HepG2 (cell line): ENCODE results near the gene SLC16A3. TPM values are rescaled to one million over a fixed set of nuclear protein-coding genes. Genes with fewer than 3 reads are reported as not detected.
A peak's percentile ranks its signal among the peaks of the same experiment; 100 is the strongest.

Experiments used
- CC2D1A ChIP-seq: sonication (generic); formaldehyde crosslinking; IDR thresholded peaks from 2 replicates; pipeline ENCODE4 v1.8.1; 2023; ENCODE audit warnings: mild to moderate bottlenecking, missing genetic modification reagents
- FOXO4 ChIP-seq: sonication (generic); formaldehyde crosslinking; conservative IDR thresholded peaks from 2 replicates; pipeline ENCODE4 v1.8.1; 2023; ENCODE audit warnings: missing genetic modification reagents
- GPBP1L1 ChIP-seq: sonication (generic); formaldehyde crosslinking; IDR thresholded peaks from 2 replicates; pipeline ENCODE4 v1.5.0; 2020; ENCODE audit warnings: mild to moderate bottlenecking, missing genetic modification reagents
- HIC2 ChIP-seq: sonication (generic); formaldehyde crosslinking; IDR thresholded peaks from 2 replicates; pipeline ENCODE4 v1.9.0; 2022; ENCODE audit warnings: low read depth, missing genetic modification reagents
- IKZF4 ChIP-seq: sonication (generic); formaldehyde crosslinking; IDR thresholded peaks from 2 replicates; pipeline ENCODE4 v1.5.1; 2020; ENCODE audit warnings: borderline replicate concordance, mild to moderate bottlenecking, low read depth, missing genetic modification reagents; ENCODE audit errors: not compliant biosample characterization
- KDM5A ChIP-seq: fragments of 200-600 bp; sonication (generic); IDR thresholded peaks from 2 replicates; pipeline ENCODE4 v1.7.0; 2018; ENCODE audit warnings: antibody characterized with exemption, mild to moderate bottlenecking, low read length, borderline replicate concordance
- KDM5B ChIP-seq: sonication (generic); formaldehyde crosslinking; IDR thresholded peaks from 2 replicates; pipeline ENCODE4 v1.4.0; 2020; ENCODE audit warnings: missing genetic modification reagents, mild to moderate bottlenecking, borderline replicate concordance
- MAX ChIP-seq: IDR thresholded peaks from 2 replicates; pipeline ENCODE4 v1.6.1; 2012; ENCODE audit warnings: inconsistent platforms
- PPARG ChIP-seq: conservative IDR thresholded peaks from 2 replicates; pipeline ENCODE4 v1.6.1; 2016; ENCODE audit warnings: missing biosample characterization, missing genetic modification reagents
- RNF219 ChIP-seq: sonication (generic); formaldehyde crosslinking; IDR thresholded peaks from 2 replicates; pipeline ENCODE4 v1.5.0; 2020; ENCODE audit warnings: mild to moderate bottlenecking, missing genetic modification reagents
- SOX13 ChIP-seq, 3 experiments: fragments of 450-650 bp in 1 of 3; sonication (generic) in 1 of 3; formaldehyde crosslinking in 1 of 3; IDR thresholded peaks in 2 of 3; conservative IDR thresholded peaks in 1 of 3; 2 replicates each; pipeline versions ENCODE4 v1.5.0 to v1.6.1; 2016 to 2020; ENCODE audit warnings: antibody characterized with exemption in 1 of 3, mild to moderate bottlenecking in 1 of 3, missing compliant biosample characterization in 1 of 3, missing genetic modification reagents in 1 of 3, moderate library complexity in 1 of 3
- SOX5 ChIP-seq: IDR thresholded peaks from 2 replicates; pipeline ENCODE4 v1.6.1; 2016; ENCODE audit warnings: borderline replicate concordance
- TFDP2 ChIP-seq: sonication (generic); formaldehyde crosslinking; IDR thresholded peaks from 2 replicates; pipeline ENCODE4 v1.4.0; 2020; ENCODE audit warnings: missing genetic modification reagents
- ZBTB20 ChIP-seq: sonication (generic); formaldehyde crosslinking; IDR thresholded peaks from 2 replicates; pipeline ENCODE4 v1.8.1; 2023; ENCODE audit warnings: missing genetic modification reagents, low read depth, mild to moderate bottlenecking, borderline replicate concordance
- ZNF432 ChIP-seq: sonication (generic); formaldehyde crosslinking; IDR thresholded peaks from 2 replicates; pipeline ENCODE4 v1.5.0; 2020; ENCODE audit warnings: missing genetic modification reagents, mild to moderate bottlenecking, borderline replicate concordance
- ZNF496 ChIP-seq: sonication (generic); formaldehyde crosslinking; IDR thresholded peaks from 2 replicates; pipeline ENCODE4 v1.8.1; 2023; ENCODE audit warnings: mild to moderate bottlenecking, moderate library complexity, missing genetic modification reagents; ENCODE audit not compliant: insufficient replicate concordance
- ZNF75D ChIP-seq: sonication (generic); formaldehyde crosslinking; IDR thresholded peaks from 2 replicates; pipeline ENCODE4 v1.8.1; 2023; ENCODE audit warnings: missing genetic modification reagents, mild to moderate bottlenecking, borderline replicate concordance
- ZNF782 ChIP-seq: sonication (generic); formaldehyde crosslinking; IDR thresholded peaks from 2 replicates; pipeline ENCODE4 v1.4.0; 2020; ENCODE audit warnings: missing genetic modification reagents, mild to moderate bottlenecking, borderline replicate concordance
- ZSCAN12 ChIP-seq: sonication (generic); formaldehyde crosslinking; IDR thresholded peaks from 2 replicates; pipeline ENCODE4 v1.9.0; 2021; ENCODE audit warnings: mild to moderate bottlenecking, missing genetic modification reagents
- polyA plus RNA-seq, 8 experiments: library from polyadenylated mRNA; depleted of rRNA in 3 of 8; stranded (reverse) in 7 of 8; unstranded in 1 of 8; fragments of >200 nt; fragmentation: Illumina TruSeq in 4 of 8; extraction: Trizol in 4 of 8; gene quantifications; 2 replicates each; pipeline versions ENCODE4 v1.2.1 to v1.2.3, GENCODE V29; 2011 to 2016; ENCODE audit warnings: low read depth in 4 of 8, missing spikeins in 1 of 8, mixed read lengths in 1 of 8; ENCODE audit not compliant: insufficient read depth in 1 of 8
- total RNA-seq, 5 experiments: library from RNA; depleted of rRNA; stranded (reverse); fragments of >200 nt; fragmentation: Illumina TruSeq; extraction: Trizol; gene quantifications; 2 replicates each; pipeline ENCODE4 v1.2.3, GENCODE V29; 2016; ENCODE audit warnings: low read depth in 1 of 5

Gene SLC16A3
- total and polyA plus RNA-seq, 2 of the 13 experiments (the other 11 are each of a cell fraction or from before 2014, with no cell fraction given) = 242 to 349 TPM

GRCh38 chr17:82230609-82231311 is 1.9 kb downstream of the SLC16A3 start (continued):
- TF ChIP-seq FOXO4 (CRISPR knock-in tag) (peak; percentile 97), IKZF4 (peak; percentile 51), RNF219 (CRISPR knock-in tag) (peak; percentile 96; the same call in 1 of the 2 replicates), ZBTB20 (CRISPR knock-in tag) (peak; percentile 90; the same call in 1 of the 2 replicates), GPBP1L1 (CRISPR knock-in tag) (no peak), KDM5B (peak; percentile 97), ZSCAN12 (CRISPR knock-in tag) (peak; percentile 99), ZNF782 (CRISPR knock-in tag) (peak; percentile 98), ZNF496 (no peak), HIC2 (CRISPR knock-in tag) (peak; percentile 93), MAX (peak; percentile 80), PPARG (CRISPR knock-in tag) (peak; percentile 71; the same call in 1 of the 2 replicates), TFDP2 (CRISPR knock-in tag) (peak; percentile 95), CC2D1A (CRISPR knock-in tag) (no peak), KDM5A (no peak), SOX13 (IDR thresholded peaks at IDR 0.05) (no peak), SOX13 (CRISPR knock-in tag; conservative IDR thresholded peaks at IDR 0.05 in 1 of 2, IDR thresholded peaks at IDR 0.05 in 1 of 2) (peak in 1 of 2 experiments; percentile 61; a peak in 1 of 4 replicates), SOX5 (peak; percentile 49; the same call in 1 of the 2 replicates), ZNF432 (no peak), ZNF75D (CRISPR knock-in tag) (0 out of 2 replicates have a peak, but pooled peaks have one; percentile 88)
